ELR (cell line): ENCODE measurements around the gene CACNG8.
A peak's percentile ranks its signal among the peaks of the same experiment; 100 is the strongest.

Source experiments
- DNase-seq: peaks from one replicate; pipeline ENCODE4 v3.0.0-alpha.2; 2015; ENCODE audit warnings: low read depth

Gene CACNG8

GRCh38 chr19:53992211-53992610, 29.5 kb downstream of the CACNG8 start:
- no peak for DNase-seq

GRCh38 chr19:53992815-53993214, 30.1 kb downstream of the CACNG8 start:
- DNase-seq: no peak

GRCh38 chr19:53993448-53993847, 30.7 kb downstream of the CACNG8 start:
- DNase-seq: no peak

GRCh38 chr19:53994811-53995210, 32.1 kb downstream of the CACNG8 start:
- DNase-seq: no peak

GRCh38 chr19:53998223-53998622, 35.5 kb downstream of the CACNG8 start:
- DNase-seq: no peak

- DNase-seq: no peak
These were observed 37.0 kb downstream of the CACNG8 start for GRCh38 chr19:53999694-54000093.

GRCh38 chr19:54001496-54001895, 38.8 kb downstream of the CACNG8 start:
- DNase-seq: no peak

- DNase-seq: no peak
These were observed 40.0 kb downstream of the CACNG8 start for GRCh38 chr19:54002495-54003315.

GRCh38 chr19:54009440-54009839, 46.7 kb downstream of the CACNG8 start:
- DNase-seq: no peak

- DNase-seq: no peak
These were observed 47.7 kb downstream of the CACNG8 start for GRCh38 chr19:54010474-54010873.

- DNase-seq: no peak
These were observed 48.9 kb downstream of the CACNG8 start for GRCh38 chr19:54011507-54012211.

- no peak for DNase-seq
These were observed 51.1 kb downstream of the CACNG8 start for GRCh38 chr19:54013866-54014265.

- DNase-seq: no peak
These were observed 52.3 kb downstream of the CACNG8 start for GRCh38 chr19:54014920-54015560.

GRCh38 chr19:54017261-54017660, 54.5 kb downstream of the CACNG8 start:
- peak; percentile 59 for DNase-seq

GRCh38 chr19:54021363-54021762, 58.6 kb downstream of the CACNG8 start:
- DNase-seq: no peak

GRCh38 chr19:54021932-54022331, 59.2 kb downstream of the CACNG8 start:
- DNase-seq: no peak

GRCh38 chr19:54023191-54023590, 60.5 kb downstream of the CACNG8 start:
- peak; percentile 12 for DNase-seq

- peak; percentile 72 for DNase-seq
These were observed 61.9 kb downstream of the CACNG8 start for GRCh38 chr19:54024660-54025059.

- DNase-seq: no peak
These were observed 63.9 kb downstream of the CACNG8 start for GRCh38 chr19:54026656-54027055.

- no peak for DNase-seq
These were observed 66.6 kb downstream of the CACNG8 start for GRCh38 chr19:54029301-54029700.

GRCh38 chr19:54029930-54030490, 67.3 kb downstream of the CACNG8 start:
- DNase-seq: peak; percentile 73

- DNase-seq: peak; percentile 40
These were observed 68.3 kb downstream of the CACNG8 start for GRCh38 chr19:54030895-54031586.
